Neural progenitor cell (in vitro differentiated cells): ENCODE results near the gene CERS2.

Experiments used
- EZH2 ChIP-seq: fragments of 200-600 bp; sonication (generic); IDR thresholded peaks from 2 replicates; pipeline ENCODE4 v1.6.1; 2017; ENCODE audit warnings: antibody characterized with exemption, mild to moderate bottlenecking, moderate library complexity
- EZH2phosphoT487 ChIP-seq: fragments of 200-600 bp; sonication (generic); IDR thresholded peaks from 2 replicates; pipeline ENCODE4 v1.6.1; 2017; ENCODE audit warnings: antibody characterized with exemption
- TF ChIP-seq, protein P1 (sequence below): fragments of 200-600 bp; sonication (generic); IDR thresholded peaks from 2 replicates; pipeline ENCODE4 v1.5.1; 2017; ENCODE audit warnings: antibody characterized with exemption, mild to moderate bottlenecking

- TF ChIP-seq EZH2phosphoT487 (no peak), EZH2 (no peak)
- TF ChIP-seq, protein P1, sequence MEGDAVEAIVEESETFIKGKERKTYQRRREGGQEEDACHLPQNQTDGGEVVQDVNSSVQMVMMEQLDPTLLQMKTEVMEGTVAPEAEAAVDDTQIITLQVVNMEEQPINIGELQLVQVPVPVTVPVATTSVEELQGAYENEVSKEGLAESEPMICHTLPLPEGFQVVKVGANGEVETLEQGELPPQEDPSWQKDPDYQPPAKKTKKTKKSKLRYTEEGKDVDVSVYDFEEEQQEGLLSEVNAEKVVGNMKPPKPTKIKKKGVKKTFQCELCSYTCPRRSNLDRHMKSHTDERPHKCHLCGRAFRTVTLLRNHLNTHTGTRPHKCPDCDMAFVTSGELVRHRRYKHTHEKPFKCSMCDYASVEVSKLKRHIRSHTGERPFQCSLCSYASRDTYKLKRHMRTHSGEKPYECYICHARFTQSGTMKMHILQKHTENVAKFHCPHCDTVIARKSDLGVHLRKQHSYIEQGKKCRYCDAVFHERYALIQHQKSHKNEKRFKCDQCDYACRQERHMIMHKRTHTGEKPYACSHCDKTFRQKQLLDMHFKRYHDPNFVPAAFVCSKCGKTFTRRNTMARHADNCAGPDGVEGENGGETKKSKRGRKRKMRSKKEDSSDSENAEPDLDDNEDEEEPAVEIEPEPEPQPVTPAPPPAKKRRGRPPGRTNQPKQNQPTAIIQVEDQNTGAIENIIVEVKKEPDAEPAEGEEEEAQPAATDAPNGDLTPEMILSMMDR = no peak
Measured at GRCh38 chr1:150960646-150961045, 14.0 kb downstream of the CERS2 start.
